Fibroblast of mammary gland (primary cell): Measurements from ENCODE around the gene ATP6V1A.

Source experiments
- DNase-seq: peaks from one replicate; pipeline ENCODE4 v3.0.0-alpha.2; 2010; ENCODE audit warnings: low read depth
- H3K4me3 ChIP-seq: 2 replicates; pipeline ENCODE4 v1.5.1; 2011; ENCODE audit warnings: low read depth, mild to moderate bottlenecking, low read length, moderate library complexity; ENCODE audit not compliant: control insufficient read depth
- CTCF ChIP-seq: conservative IDR thresholded peaks from 2 replicates; pipeline ENCODE4 v1.5.1; 2011; ENCODE audit warnings: low read depth, low read length, inconsistent platforms; ENCODE audit not compliant: control insufficient read depth, insufficient read depth

Gene ATP6V1A

DNA sequence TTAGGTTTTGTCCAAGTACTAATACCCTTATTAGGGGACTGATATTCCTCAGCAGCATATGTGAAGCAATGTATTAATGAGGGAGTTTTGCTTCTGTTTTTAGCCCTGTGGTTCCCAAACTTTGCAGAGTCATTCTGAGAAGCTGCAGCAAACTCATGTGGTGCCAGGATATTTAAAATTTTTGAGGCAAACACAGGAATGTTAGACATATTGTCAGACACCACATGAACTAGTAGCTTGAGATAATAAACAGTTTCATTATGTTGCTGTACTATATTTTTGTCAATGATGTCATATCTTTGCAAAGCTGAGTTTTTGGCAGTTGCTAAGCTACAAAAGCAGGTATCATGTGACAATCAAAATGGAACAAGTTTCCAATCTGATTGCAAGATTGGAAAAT is 36.6 kb downstream of the ATP6V1A start:
- no peak for TF ChIP-seq CTCF
- H3K4me3 ChIP-seq, result no peak overlapping the region
- DNase-seq, result peak; percentile 91

DNA sequence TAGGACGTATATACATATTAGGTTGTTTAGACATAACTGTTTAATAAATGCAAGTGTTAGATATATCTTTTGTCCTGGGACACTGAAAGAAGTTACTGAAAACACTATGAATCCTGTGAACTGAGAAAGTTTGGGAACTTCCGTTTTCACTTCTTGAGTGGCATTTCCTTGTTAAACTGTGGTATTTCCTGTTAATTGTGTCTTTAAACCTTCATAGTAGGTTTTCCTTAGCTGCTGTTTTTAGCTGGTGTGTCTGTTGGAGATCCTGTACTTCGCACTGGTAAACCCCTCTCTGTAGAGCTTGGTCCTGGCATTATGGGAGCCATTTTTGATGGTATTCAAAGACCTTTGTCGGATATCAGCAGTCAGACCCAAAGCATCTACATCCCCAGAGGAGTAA is 37.1 kb downstream of the ATP6V1A start:
- no peak overlapping the region for H3K4me3 ChIP-seq
- DNase-seq, result no peak
- no peak for TF ChIP-seq CTCF

DNA sequence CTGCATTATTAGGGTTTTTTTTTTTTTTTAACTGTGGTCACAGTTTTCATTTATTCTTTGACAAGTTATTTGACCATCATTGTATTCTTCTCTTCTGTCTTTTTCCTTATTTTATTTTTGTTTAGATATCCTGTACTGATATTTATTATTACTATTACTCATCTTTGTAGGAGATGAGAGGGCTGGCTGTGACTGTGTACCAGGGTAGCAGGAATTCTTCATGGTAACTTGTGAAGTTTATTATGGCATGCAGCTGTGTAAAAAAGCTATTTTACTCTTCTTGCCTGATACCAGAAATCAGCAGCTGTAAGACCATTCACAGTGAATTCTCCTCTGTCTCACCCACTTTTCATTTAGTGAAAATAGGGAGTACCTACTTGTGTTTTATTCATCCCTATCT is 44.5 kb downstream of the ATP6V1A start:
- no peak for TF ChIP-seq CTCF
- no peak overlapping the region for H3K4me3 ChIP-seq
- no peak for DNase-seq

DNA sequence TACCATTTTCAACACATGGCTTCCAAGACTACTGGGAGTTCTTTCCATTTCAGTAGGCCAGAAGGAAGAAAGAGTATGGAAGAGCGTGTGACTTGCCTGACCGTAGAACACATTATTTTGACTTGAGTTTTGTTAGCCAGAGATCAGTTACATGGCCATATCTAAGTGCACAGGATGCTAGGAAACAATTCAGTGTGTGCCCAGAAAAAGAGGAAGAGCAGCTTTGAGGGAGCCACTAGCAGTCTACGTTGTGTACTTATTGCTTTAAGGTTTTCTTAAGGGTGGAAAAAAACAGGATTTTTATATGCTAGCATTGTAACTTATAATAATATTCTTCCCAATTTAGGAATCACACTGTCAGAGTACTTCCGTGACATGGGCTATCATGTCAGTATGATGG is 47.7 kb downstream of the ATP6V1A start:
- H3K4me3 ChIP-seq, result no peak overlapping the region
- DNase-seq, result no peak
- no peak for TF ChIP-seq CTCF

DNA sequence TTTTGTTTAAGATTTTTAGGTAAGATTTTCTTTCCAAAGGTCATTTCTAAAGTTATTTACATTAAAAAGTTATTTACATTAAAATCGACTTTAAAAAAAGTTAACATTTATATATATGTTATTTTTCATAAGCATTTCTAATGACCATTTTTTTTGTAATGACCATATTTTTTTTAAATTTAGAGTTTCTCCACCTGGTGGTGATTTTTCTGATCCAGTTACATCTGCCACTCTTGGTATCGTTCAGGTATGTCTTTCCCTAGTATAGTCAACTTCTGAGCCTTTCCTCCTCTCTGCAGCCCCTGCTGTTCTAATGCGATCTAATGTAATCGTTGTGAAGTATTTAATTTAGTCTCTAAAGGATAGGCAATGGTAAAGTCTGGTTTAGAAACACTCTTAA is 48.9 kb downstream of the ATP6V1A start:
- TF ChIP-seq CTCF, result no peak
- no peak for DNase-seq
- H3K4me3 ChIP-seq, result no peak overlapping the region

GRCh38 chr3:113802795-113803455 is 56.1 kb downstream of the ATP6V1A start:
- no peak overlapping the region for H3K4me3 ChIP-seq
- DNase-seq, result no peak
- no peak for TF ChIP-seq CTCF

- TF ChIP-seq CTCF, result no peak
- H3K4me3 ChIP-seq, result no peak overlapping the region
- DNase-seq, result no peak
These were observed 57.8 kb downstream of the ATP6V1A start for GRCh38 chr3:113804661-113805060.
